Epithelial cell of proximal tubule (primary cell): ENCODE results near the gene PRR23A. TPM values are rescaled to one million over a fixed set of nuclear protein-coding genes. Genes with fewer than 3 reads are reported as not detected.

Experiments
- DNase-seq: peaks from one replicate; pipeline ENCODE4 v3.0.0-alpha.2; 2011; ENCODE audit warnings: low read depth
- H3K4me3 ChIP-seq: 2 replicates; pipeline ENCODE4 v1.5.1; 2011; ENCODE audit warnings: low read depth, mild to moderate bottlenecking, low read length
- CTCF ChIP-seq: conservative IDR thresholded peaks from 2 replicates; pipeline ENCODE4 v1.5.1; 2012; ENCODE audit warnings: low read depth, mild to moderate bottlenecking, low read length
- total RNA-seq: library from RNA; depleted of rRNA; stranded (reverse); fragments of >200 nt; gene quantifications from 2 replicates; pipeline ENCODE4 v1.2.3, GENCODE V29; 2015

Gene PRR23A
- total RNA-seq, 1 donor from 2014 or later, result not detected

GRCh38 chr3:138972941-138973340 lies 33.1 kb downstream of the PRR23A start:
- TF ChIP-seq CTCF, result no peak
- no peak overlapping the region for H3K4me3 ChIP-seq

DNA sequence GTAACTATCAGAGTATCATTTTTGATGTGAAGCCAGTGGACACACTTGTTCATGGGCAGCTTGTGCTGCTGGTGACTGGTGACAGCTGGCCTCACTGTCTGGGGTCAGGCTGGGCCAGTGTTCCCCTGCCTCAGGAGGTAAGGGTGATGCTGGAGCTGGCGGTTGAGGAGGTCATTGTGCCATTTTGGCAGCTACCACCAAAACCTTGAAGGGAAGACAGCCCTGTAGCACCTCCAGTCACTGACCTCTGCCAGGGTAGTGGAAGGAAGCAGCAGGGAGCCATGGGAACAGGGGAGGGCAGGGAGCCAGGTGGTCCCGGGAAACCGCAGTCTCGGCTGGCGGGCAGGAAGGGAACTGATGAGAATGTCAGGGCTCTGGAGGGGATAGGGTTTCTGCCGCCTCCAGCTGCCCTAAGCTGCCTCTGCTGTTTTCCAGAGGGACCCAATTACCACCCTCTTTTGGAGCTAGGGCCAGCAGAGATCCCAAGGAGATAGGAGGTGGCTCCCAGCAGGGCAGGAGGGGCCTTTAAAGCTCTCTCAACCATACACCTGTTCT lies 34.2 kb downstream of the PRR23A start:
- TF ChIP-seq CTCF, result no peak
- no peak overlapping the region for H3K4me3 ChIP-seq
- no peak for DNase-seq

More at GRCh38 chr3:138972941-138973340, 33.1 kb downstream of the PRR23A start:
- DNase-seq, result no peak

GRCh38 chr3:138964923-138965322 lies 41.1 kb downstream of the PRR23A start:
- no peak for DNase-seq
- TF ChIP-seq CTCF, result no peak
- no peak overlapping the region for H3K4me3 ChIP-seq

- H3K4me3 ChIP-seq, result no peak overlapping the region
- DNase-seq, result no peak
- TF ChIP-seq CTCF, result no peak
Observed at GRCh38 chr3:138964264-138964663, 41.8 kb downstream of the PRR23A start.

DNA sequence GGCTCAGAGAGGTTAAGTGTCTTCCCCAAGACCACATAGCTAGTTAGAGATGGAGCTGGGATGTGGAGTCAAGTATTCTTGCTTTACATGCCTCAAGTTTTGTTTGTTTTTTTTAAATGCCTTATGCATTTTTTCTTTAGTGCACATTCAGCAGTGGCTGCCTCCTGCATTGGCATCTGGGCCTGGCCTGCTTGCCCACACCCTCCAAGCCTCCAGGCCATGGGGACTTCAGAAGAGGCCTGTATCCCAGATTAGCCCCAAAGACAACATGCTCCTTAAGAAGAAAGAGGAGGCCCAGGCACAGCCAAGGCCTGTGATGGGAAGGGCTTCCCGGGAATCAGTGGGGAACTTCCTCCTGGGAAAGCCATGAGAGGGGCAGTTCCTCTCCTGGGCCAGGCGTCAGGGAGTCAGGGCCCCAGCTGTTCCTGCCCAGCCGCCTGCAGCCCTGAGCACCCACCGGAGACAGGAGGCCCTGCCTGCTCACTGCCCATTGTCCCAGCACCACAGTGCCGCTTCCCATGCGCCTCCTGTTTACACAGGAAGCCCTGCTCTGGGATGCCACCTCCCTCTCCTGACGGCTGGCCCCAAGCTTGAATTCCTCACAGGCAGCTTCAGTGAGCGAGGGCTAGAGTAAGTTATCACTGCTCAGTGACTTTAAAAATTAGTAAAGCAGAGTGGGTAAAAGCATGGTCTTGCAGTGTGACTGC lies 43.1 kb downstream of the PRR23A start:
- H3K4me3 ChIP-seq, result no peak overlapping the region
- DNase-seq, result no peak
- no peak for TF ChIP-seq CTCF

DNA sequence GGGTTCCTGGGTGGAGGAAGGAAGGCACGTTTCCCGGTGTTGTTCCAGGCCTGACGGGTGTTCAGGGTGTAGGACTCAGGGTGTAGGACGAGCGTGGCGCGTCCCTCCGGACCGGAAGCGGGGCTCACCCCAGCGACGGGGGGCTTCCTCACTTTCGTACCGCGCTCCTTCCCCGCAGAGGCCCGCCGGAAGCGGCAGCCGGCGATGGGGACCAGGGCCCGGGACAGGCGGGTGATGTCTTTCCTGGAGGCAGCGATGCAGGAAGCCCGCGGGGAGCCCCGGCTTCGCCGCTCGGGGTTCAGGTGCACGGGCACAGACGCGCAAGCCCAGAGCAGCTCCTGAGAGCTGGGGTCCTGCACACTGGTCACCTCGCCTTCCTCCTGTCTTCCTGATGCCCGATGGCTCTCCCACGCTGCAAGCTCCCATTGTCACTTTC lies 45.6 kb downstream of the PRR23A start:
- no peak overlapping the region for H3K4me3 ChIP-seq
- DNase-seq, result no peak
- TF ChIP-seq CTCF, result no peak

Other genes starting within 250 kb of the PRR23A start
- gene PIK3CB, start 171.3 kb downstream of the PRR23A start, total RNA-seq, result 8.8 and 9.1 TPM in 2 replicates
- gene FOXL2, start 59.1 kb downstream of the PRR23A start, total RNA-seq, result 1.5 and 2.0 TPM in 2 replicates
- 0.80 and 3.5 TPM in 2 replicates for gene FOXL2NB, start 59.1 kb downstream of the PRR23A start, total RNA-seq
- not detected in 2 replicates for gene PRR23B, start 14.7 kb upstream of the PRR23A start, total RNA-seq
- not detected in 2 replicates for gene PRR23C, start 38.6 kb upstream of the PRR23A start, total RNA-seq